IMR-90 (cell line): ENCODE measurements around the gene C5orf63. TPM values are rescaled to one million over a fixed set of nuclear protein-coding genes. Genes with fewer than 3 reads are reported as not detected.
A peak's percentile ranks its signal among the peaks of the same experiment; 100 is the strongest.

Experiments
- ATAC-seq: fragments of 200-7000 bp; cut with Tn5 transposase; 2 replicates; pipeline ENCODE4 v1.9.1; 2020; ENCODE audit warnings: low read depth, mild to moderate bottlenecking, moderate library complexity
- BruUV-seq: library from RNA; stranded (reverse); fragments of 400-500 nt; replicated peaks from 2 replicates; lab custom pipeline; 2021; lab: Mats Ljungman, UMichigan
- CTCF ChIA-PET: fragments of 300-600 bp; formaldehyde crosslinking; extraction: SDS; loops from one replicate; lab custom pipeline; 2021; ENCODE audit warnings: antibody characterized with exemption; lab: Yijun Ruan, JAX
- POLR2A ChIA-PET: fragments of 300-600 bp; sonication (Branson Sonifier 250); formaldehyde crosslinking; loops from one replicate; lab custom pipeline; 2022; ENCODE audit warnings: antibody characterized with exemption; ENCODE audit not compliant: unreplicated experiment; lab: Charles Lee
- DNase-seq: peaks from one replicate; pipeline ENCODE4 v3.0.0; 2013
- H2AFZ ChIP-seq: replicated peaks from 2 replicates; pipeline ENCODE3; 2013; ENCODE audit warnings: low read length, mild to moderate bottlenecking; ENCODE audit not compliant: poor library complexity
- H2AK5ac ChIP-seq: 2 replicates; pipeline ENCODE4 v1.6.1; 2013; ENCODE audit warnings: low read depth, low read length, inconsistent platforms
- H2AK9ac ChIP-seq: replicated peaks from 2 replicates; pipeline ENCODE3; 2013; ENCODE audit warnings: mild to moderate bottlenecking, low read depth, low read length, moderate library complexity; ENCODE audit not compliant: poor library complexity
- H2BK120ac ChIP-seq: 2 replicates; pipeline ENCODE4 v1.6.1; 2013; ENCODE audit warnings: low read depth, low read length, inconsistent platforms
- H2BK15ac ChIP-seq: 3 replicates; pipeline ENCODE4 v1.6.1; 2013; ENCODE audit warnings: low read depth, low read length, inconsistent platforms
- H2BK20ac ChIP-seq: 2 replicates; pipeline ENCODE4 v1.6.1; 2013; ENCODE audit warnings: low read depth, mild to moderate bottlenecking, inconsistent platforms, low read length, moderate library complexity
- H2BK5ac ChIP-seq: 2 replicates; pipeline ENCODE4 v1.6.1; 2013; ENCODE audit warnings: mild to moderate bottlenecking, low read depth, low read length, inconsistent platforms; ENCODE audit not compliant: poor library complexity, severe bottlenecking
- H3K14ac ChIP-seq: replicated peaks from 2 replicates; pipeline ENCODE4 v1.6.1; 2013; ENCODE audit warnings: low read depth, low read length, inconsistent platforms
- H3K18ac ChIP-seq: 2 replicates; pipeline ENCODE4 v1.6.1; 2013; ENCODE audit warnings: low read depth, low read length, control low read depth
- H3K23ac ChIP-seq: 2 replicates; pipeline ENCODE4 v1.6.1; 2013; ENCODE audit warnings: low read depth, low read length, inconsistent platforms
- H3K27ac ChIP-seq: 2 replicates; pipeline ENCODE4 v1.5.1; 2013; ENCODE audit warnings: mild to moderate bottlenecking, control low read depth, low read length; ENCODE audit not compliant: insufficient read depth
- H3K27me3 ChIP-seq: 2 replicates; pipeline ENCODE4 v1.6.1; 2013; ENCODE audit warnings: low read length; ENCODE audit not compliant: control insufficient read depth, insufficient read depth
- H3K36me3 ChIP-seq: 2 replicates; pipeline ENCODE4 v1.6.1; 2013; ENCODE audit warnings: low read length, mixed read lengths; ENCODE audit not compliant: control insufficient read depth, insufficient read depth
- H3K4ac ChIP-seq: 2 replicates; pipeline ENCODE4 v1.6.1; 2013; ENCODE audit warnings: low read depth, low read length, inconsistent platforms
- H3K4me1 ChIP-seq: 2 replicates; pipeline ENCODE4 v1.6.1; 2013; ENCODE audit warnings: low read length, mixed read lengths; ENCODE audit not compliant: control insufficient read depth, insufficient read depth
- H3K4me2 ChIP-seq: 2 replicates; pipeline ENCODE4 v1.6.1; 2013; ENCODE audit warnings: low read depth, mild to moderate bottlenecking, control low read depth, low read length, moderate library complexity
- H3K4me3 ChIP-seq: 2 replicates; pipeline ENCODE4 v1.5.1; 2013; ENCODE audit warnings: low read depth, mild to moderate bottlenecking, control low read depth, low read length, moderate library complexity; ENCODE audit not compliant: insufficient read depth
- H3K56ac ChIP-seq: 2 replicates; pipeline ENCODE4 v1.6.1; 2013; ENCODE audit warnings: low read length, inconsistent platforms; ENCODE audit not compliant: insufficient read depth; ENCODE audit errors: extremely low read depth
- H3K79me1 ChIP-seq, 2 experiments: 2 replicates each; pipeline ENCODE4 v1.6.1; 2013; ENCODE audit warnings: low read length in 2 of 2, inconsistent platforms in 1 of 2, low read depth in 1 of 2
- H3K9ac ChIP-seq: 2 replicates; pipeline ENCODE4 v1.6.1; 2013; ENCODE audit warnings: low read depth, low read length, control low read depth
- H3K9me1 ChIP-seq: 2 replicates; pipeline ENCODE4 v1.6.1; 2013; ENCODE audit warnings: low read length, inconsistent platforms; ENCODE audit not compliant: insufficient read depth
- H3K9me3 ChIP-seq: 2 replicates; pipeline ENCODE4 v1.6.1; 2013; ENCODE audit warnings: low read length; ENCODE audit not compliant: control insufficient read depth, insufficient read depth
- H4K20me1 ChIP-seq: 2 replicates; pipeline ENCODE4 v1.6.1; 2013; ENCODE audit warnings: low read length, inconsistent platforms; ENCODE audit not compliant: insufficient read depth
- H4K5ac ChIP-seq: 2 replicates; pipeline ENCODE4 v1.6.1; 2013; ENCODE audit warnings: mild to moderate bottlenecking, low read depth, low read length, control low read depth
- H4K8ac ChIP-seq, 2 experiments: 2 replicates each; pipeline ENCODE4 v1.6.1; 2013; ENCODE audit warnings: low read depth in 2 of 2, low read length in 2 of 2, control low read depth in 1 of 2, inconsistent platforms in 1 of 2
- H4K91ac ChIP-seq: 2 replicates; pipeline ENCODE4 v1.6.1; 2013; ENCODE audit warnings: low read depth, low read length, inconsistent platforms; ENCODE audit not compliant: insufficient read depth
- BHLHE40 ChIP-seq: fragments of 150-350 bp; IDR thresholded peaks from 2 replicates; pipeline ENCODE4 v1.6.1; 2016; ENCODE audit warnings: mild to moderate bottlenecking, low read depth, low read length
- CEBPB ChIP-seq: IDR thresholded peaks from 2 replicates; pipeline ENCODE4 v1.6.1; 2012; ENCODE audit warnings: low read depth, low read length, improper control_type of control experiment
- CHD1 ChIP-seq: IDR thresholded peaks from 2 replicates; pipeline ENCODE4 v1.6.1; 2012; ENCODE audit warnings: low read depth, low read length, improper control_type of control experiment
- CTCF ChIP-seq: conservative IDR thresholded peaks from 2 replicates; pipeline ENCODE4 v1.5.1; 2012; ENCODE audit warnings: mild to moderate bottlenecking, low read depth, low read length, improper control_type of control experiment
- ELK1 ChIP-seq: fragments of 150-350 bp; IDR thresholded peaks from 2 replicates; pipeline ENCODE4 v1.6.1; 2016; ENCODE audit warnings: low read depth, mild to moderate bottlenecking, low read length, moderate library complexity, borderline replicate concordance
- FOS ChIP-seq: fragments of 150-350 bp; IDR thresholded peaks from 2 replicates; pipeline ENCODE4 v1.6.1; 2016; ENCODE audit warnings: low read depth, low read length
- MAFK ChIP-seq: IDR thresholded peaks from 2 replicates; pipeline ENCODE4 v1.6.1; 2012; ENCODE audit warnings: low read depth, low read length, improper control_type of control experiment
- MAZ ChIP-seq: IDR thresholded peaks from 2 replicates; pipeline ENCODE4 v1.6.1; 2012; ENCODE audit warnings: low read depth, mild to moderate bottlenecking, low read length, improper control_type of control experiment, moderate library complexity, borderline replicate concordance
- MXI1 ChIP-seq: IDR thresholded peaks from 2 replicates; pipeline ENCODE4 v1.6.1; 2012; ENCODE audit warnings: low read depth, mild to moderate bottlenecking, low read length, moderate library complexity, borderline replicate concordance
- NFE2L2 ChIP-seq: fragments of 150-350 bp; IDR thresholded peaks from 2 replicates; pipeline ENCODE4 v1.6.1; 2016; ENCODE audit warnings: low read depth, mild to moderate bottlenecking, low read length
- POLR2A ChIP-seq: IDR thresholded peaks from 2 replicates; pipeline ENCODE4 v1.6.1; 2012; ENCODE audit warnings: mild to moderate bottlenecking, low read depth, low read length
- RAD21 ChIP-seq: IDR thresholded peaks from 2 replicates; pipeline ENCODE4 v1.6.1; 2012; ENCODE audit warnings: low read length, improper control_type of control experiment
- RCOR1 ChIP-seq: IDR thresholded peaks from 2 replicates; pipeline ENCODE4 v1.6.1; 2012; ENCODE audit warnings: mild to moderate bottlenecking, low read length, improper control_type of control experiment; ENCODE audit not compliant: insufficient replicate concordance
- RFX5 ChIP-seq: IDR thresholded peaks from 2 replicates; pipeline ENCODE4 v1.8.0; 2012; ENCODE audit warnings: low read depth, mild to moderate bottlenecking, low read length, moderate library complexity
- SMC3 ChIP-seq: fragments of 150-350 bp; IDR thresholded peaks from 2 replicates; pipeline ENCODE4 v1.6.1; 2016; ENCODE audit warnings: low read depth, mild to moderate bottlenecking, antibody characterized with exemption, low read length, moderate library complexity
- USF2 ChIP-seq: fragments of 150-350 bp; IDR thresholded peaks from 2 replicates; pipeline ENCODE4 v1.6.1; 2017; ENCODE audit warnings: mild to moderate bottlenecking, antibody characterized with exemption, low read length, low read depth
- WGBS, 2 experiments: methylation state at CpG; one replicate each; pipeline versions ENCODE4 v1.1.5 to v1.1.7; 2013; ENCODE audit warnings: missing lambda C conversion rate in 2 of 2; ENCODE audit not compliant: insufficient read length in 1 of 2; ENCODE audit errors: extremely low coverage in 2 of 2; 5-methylcytosine and 5-hydroxymethylcytosine counted together
- dilution Hi-C: fragments of 300-500 bp; cut with HindIII; formaldehyde crosslinking; loops from one replicate; pipeline ENCODE4 v1.14.3; 2018; ENCODE audit warnings: low sequenced_read_pairs; ENCODE audit not compliant: unreplicated experiment
- in situ Hi-C: fragments of 300-500 bp; cut with MboI; formaldehyde crosslinking; loops from 3 replicates; pipeline ENCODE4 v1.14.3; 2019; ENCODE audit warnings: low sequenced_read_pairs, inconsistent platforms, mixed read lengths
- intact Hi-C: fragments of 100-400 bp; cut with micrococcal nuclease; formaldehyde crosslinking; loops from 2 replicates; pipeline ENCODE4 v1.10.0; 2022
- polyA plus RNA-seq, 3 experiments: library from polyadenylated mRNA; depleted of rRNA; stranded (reverse); fragments of >200 nt; gene quantifications; 2 replicates each; pipeline ENCODE4 v1.2.3, GENCODE V29; 2012; ENCODE audit warnings: low replicate concordance in 1 of 3
- total RNA-seq: library from RNA; depleted of rRNA; stranded (reverse); fragments of >200 nt; gene quantifications from 2 replicates; pipeline ENCODE4 v1.2.3, GENCODE V29; 2012

C5orf63 gene
- total and polyA plus RNA-seq, 2 of the 4 experiments (the other 2 are of a cell fraction), result 0.72 to 1.1 TPM

- Histone ChIP-seq H3K18ac (peak overlapping the region; percentile 0; the same call in 1 of the 2 replicates), H3K4me1 (peaks cover 4% of the 10 kb centered on the region; the same call in 1 of the 2 replicates), H2BK20ac (peak overlapping the region; percentile 24; the same call in 1 of the 2 replicates), H4K91ac (no peak overlapping the region), H4K8ac (peak overlapping the region; percentile 18 to 24; a peak in 1 of 4 replicates), H2AK9ac (no peak overlapping the region), H3K23ac (peak overlapping the region; percentile 39; the same call in 1 of the 2 replicates), H3K27ac (no peak overlapping the region), H3K9me1 (peaks cover 5% of the 10 kb centered on the region; the same call in 1 of the 2 replicates), H2AFZ (no peak overlapping the region), H4K5ac (no peak overlapping the region), H3K79me1 (peaks cover 12 to 35% of the 10 kb centered on the region in 2 experiments), H2AK5ac (no peak overlapping the region), H3K9ac (no peak overlapping the region), H2BK15ac (no peak overlapping the region), H3K36me3 (no peaks in the 10 kb centered on the region), H3K4me3 (no peak overlapping the region; the same call in 1 of the 2 replicates), H3K27me3 (no peaks in the 10 kb centered on the region), H3K14ac (no peak overlapping the region), H3K4me2 (peak overlapping the region; percentile 65; the same call in 1 of the 2 replicates), H2BK5ac (peak overlapping the region; percentile 56), H3K56ac (no peak overlapping the region), H4K20me1 (no peaks in the 10 kb centered on the region), H3K4ac (no peak overlapping the region; the same call in 1 of the 2 replicates), H3K9me3 (no peaks in the 10 kb centered on the region), H2BK120ac (peak overlapping the region; percentile 14; the same call in 1 of the 2 replicates)
- ChIA-PET POLR2A (no interaction called here), CTCF (no interaction called here)
- dilution Hi-C loops (no loop called here), in situ Hi-C loops (no loop called here), intact Hi-C loops (loop anchor here (2.0 kb wide), 1 partner anchor 13 kb away; no protein-coding TSS in a partner anchor)
- no TSS peak for BruUV-seq
- peak; percentile 31 for DNase-seq
- ATAC-seq, result no peak
- TF ChIP-seq MAZ (no peak), POLR2A (no peak), MAFK (no peak), CEBPB (no peak), BHLHE40 (no peak), MXI1 (no peak), USF2 (no peak), CHD1 (no peak), ELK1 (no peak), CTCF (no peak), SMC3 (no peak), RFX5 (no peak), RCOR1 (no peak), RAD21 (no peak), FOS (no peak), NFE2L2 (no peak)
- WGBS, 2 experiments, result no CpG with 5 or more reads among the region's 2 CpGs
These were observed 59.9 kb downstream of the C5orf63 start for GRCh38 chr5:127013407-127013806.
